Smooth muscle cell of trachea (primary cell): ENCODE results near the gene KRTAP19-7. TPM values are rescaled to one million over a fixed set of nuclear protein-coding genes. Genes with fewer than 3 reads are reported as not detected.

Experiments
- total RNA-seq: library from RNA; depleted of rRNA; stranded (reverse); fragments of >200 nt; gene quantifications from 2 replicates; pipeline ENCODE4 v1.2.1, GENCODE V29; 2014

The KRTAP19-7 gene, protein sequence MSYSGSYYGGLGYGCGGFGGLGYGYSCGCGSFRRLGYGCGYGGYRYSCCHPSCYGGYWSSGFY
- not detected in 2 replicates for total RNA-seq

DNA sequence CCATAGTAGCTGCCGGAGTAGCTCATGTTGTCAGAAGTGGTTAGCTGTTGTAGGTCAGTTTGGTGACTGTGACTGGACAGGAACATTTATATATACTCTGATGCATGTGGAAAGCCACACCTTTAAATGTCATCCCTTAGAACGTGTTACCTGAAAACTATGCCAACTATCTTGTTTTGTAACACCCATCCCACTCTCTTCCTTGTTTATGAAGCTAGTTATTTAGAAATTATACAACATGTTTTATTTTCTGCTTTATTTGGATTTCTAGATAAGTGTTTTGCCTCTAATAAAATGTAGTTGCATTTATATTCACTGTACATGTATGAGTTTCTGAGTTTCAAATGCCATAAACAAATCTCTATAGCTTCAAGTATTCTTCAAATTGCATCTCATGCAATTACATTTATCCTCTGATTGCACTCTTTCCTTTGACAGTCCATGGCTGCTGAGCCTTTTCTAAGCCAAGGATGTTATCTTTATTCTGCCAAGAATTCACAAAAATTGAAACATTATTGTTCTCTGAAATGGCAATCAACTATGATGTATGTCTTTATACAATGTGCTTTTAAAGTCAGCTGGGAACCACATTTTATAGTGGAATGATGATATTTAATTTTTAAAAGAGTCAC lies at the start of gene KRTAP19-7:
TSS of gene KRTAP19-7 (minus strand) at position 51 of the 632 bp plus-strand sequence. CDS start at position 26, 25 bp downstream.

DNA sequence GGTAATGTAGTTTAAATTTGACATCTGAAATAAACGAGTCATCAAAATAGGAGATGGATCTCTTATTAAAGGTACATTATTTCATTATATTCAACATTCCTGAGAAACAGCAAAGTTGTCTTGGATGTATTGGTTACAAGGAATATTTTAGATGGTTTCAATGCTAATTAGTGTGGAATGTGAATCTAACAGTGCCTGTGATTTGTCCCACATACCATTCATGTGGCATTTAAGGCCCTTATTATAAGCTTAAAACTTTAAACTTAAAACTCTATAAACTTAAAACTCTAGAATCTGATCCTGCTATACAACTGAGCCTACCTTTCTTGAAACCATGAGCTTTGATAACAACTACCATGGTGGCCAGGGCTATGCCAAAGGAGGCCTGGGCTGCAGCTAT lies 39.7 kb upstream of the KRTAP19-7 start, which contains the start of gene KRTAP22-1:
TSS of gene KRTAP22-1 (plus strand) at position 301 of the 400 bp plus-strand sequence.

DNA sequence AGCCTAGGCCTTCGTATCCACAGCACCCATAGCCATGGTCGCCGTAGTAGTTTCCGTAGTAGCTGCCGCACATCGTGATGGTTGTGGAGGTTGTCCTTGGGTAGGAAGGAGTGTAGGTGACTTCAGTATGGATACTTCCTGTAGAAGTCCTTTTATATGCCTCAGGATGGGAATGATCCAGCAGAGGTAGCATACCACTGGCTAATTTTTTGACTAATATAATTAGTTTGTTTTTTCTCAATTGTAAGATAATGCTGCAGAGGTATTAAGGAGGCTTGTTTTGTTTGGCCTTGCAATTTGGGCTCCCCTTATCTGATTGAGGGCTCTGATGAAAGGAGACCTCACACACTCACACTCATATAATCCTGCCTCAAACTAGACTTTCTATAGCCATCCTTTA lies 37.7 kb upstream of the KRTAP19-7 start, which contains the start of gene KRTAP6-2:
TSS of gene KRTAP6-2 (minus strand) at position 101 of the 400 bp plus-strand sequence. CDS start at position 73, 28 bp downstream.

DNA sequence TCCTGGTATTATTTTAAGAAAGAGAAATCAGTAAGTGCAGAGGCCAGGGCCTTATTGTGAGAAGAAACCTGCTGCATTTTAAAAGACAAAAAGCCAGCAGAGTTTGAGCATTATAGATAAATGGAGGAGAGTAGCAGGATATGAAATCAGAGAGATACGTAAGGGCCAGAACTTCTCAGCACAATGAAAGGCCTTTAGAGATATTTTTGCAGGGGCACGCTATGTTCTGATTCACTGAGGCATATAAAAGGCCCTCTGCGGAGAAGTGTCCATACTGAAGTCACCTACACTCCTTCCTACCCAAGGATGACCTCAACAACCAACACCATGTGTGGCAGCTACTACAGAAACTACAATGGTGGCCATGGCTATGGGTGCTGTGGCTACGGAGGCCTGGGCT lies 31.0 kb upstream of the KRTAP19-7 start, which contains the start of gene KRTAP6-3:
TSS of gene KRTAP6-3 (plus strand) at position 301 of the 400 bp plus-strand sequence. CDS start at position 307, 6 bp downstream.

DNA sequence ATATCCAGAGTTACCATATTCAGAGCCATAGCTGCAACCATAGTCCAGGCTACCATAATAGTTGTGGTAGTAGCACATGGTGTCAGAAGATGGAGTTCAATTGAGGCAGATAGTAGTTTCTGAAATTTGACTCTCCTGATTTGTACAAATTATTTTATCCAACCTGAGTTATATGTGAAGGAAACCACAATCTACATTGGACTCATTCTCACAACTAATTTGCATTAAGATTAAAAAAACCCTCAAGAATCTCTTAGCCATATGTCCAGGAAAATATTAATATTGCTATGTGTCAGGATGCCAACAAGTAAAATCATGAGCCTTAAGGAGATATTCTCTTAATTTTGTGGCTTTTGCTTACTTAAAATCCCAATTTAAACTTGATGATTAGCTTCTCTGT lies 29.2 kb upstream of the KRTAP19-7 start, which contains the start of gene KRTAP22-2:
TSS of gene KRTAP22-2 (minus strand) at position 101 of the 400 bp plus-strand sequence.

DNA sequence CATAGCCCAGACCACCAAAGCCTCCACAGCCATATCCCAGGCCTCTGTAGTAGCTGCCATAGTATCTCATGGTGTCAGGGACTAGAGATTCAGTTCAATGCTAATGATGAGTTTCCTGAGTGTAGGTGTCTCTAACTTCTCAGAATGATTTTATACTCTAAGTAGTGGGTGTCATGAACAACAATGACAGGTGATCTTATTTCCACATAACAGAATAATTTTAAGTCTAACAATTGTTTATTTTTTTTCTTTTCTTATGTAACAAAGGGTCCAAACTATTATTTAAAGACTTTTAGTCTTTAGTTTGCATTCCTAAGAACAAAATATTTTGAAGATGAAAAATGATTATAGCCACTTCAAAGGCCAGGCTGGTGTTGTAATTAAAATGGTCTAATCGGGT lies 19.4 kb downstream of the KRTAP19-7 start, which contains the start of gene KRTAP19-6:
TSS of gene KRTAP19-6 (minus strand) at position 101 of the 400 bp plus-strand sequence. CDS start at position 70, 31 bp downstream.

Other genes starting within 250 kb of the KRTAP19-7 start
- not detected in 2 replicates for gene KRTAP26-1, start 241.0 kb downstream of the KRTAP19-7 start, total RNA-seq
- not detected in 2 replicates for gene KRTAP27-1, start 223.6 kb downstream of the KRTAP19-7 start, total RNA-seq
- gene KRTAP23-1, start 212.7 kb downstream of the KRTAP19-7 start, total RNA-seq = not detected in 2 replicates
- not detected in 2 replicates for gene KRTAP13-2, start 189.0 kb downstream of the KRTAP19-7 start, total RNA-seq
- not detected in 2 replicates for gene KRTAP13-1, start 165.3 kb downstream of the KRTAP19-7 start, total RNA-seq
- not detected in 2 replicates for gene KRTAP13-3, start 135.4 kb downstream of the KRTAP19-7 start, total RNA-seq
- not detected in 2 replicates for gene KRTAP13-4, start 131.1 kb downstream of the KRTAP19-7 start, total RNA-seq
- gene KRTAP15-1, start 121.0 kb downstream of the KRTAP19-7 start, total RNA-seq = not detected in 2 replicates
- not detected in 2 replicates for gene KRTAP19-1, start 80.9 kb downstream of the KRTAP19-7 start, total RNA-seq
- not detected in 2 replicates for gene KRTAP19-2, start 73.9 kb downstream of the KRTAP19-7 start, total RNA-seq
- not detected in 2 replicates for gene KRTAP19-3, start 69.3 kb downstream of the KRTAP19-7 start, total RNA-seq
- gene KRTAP19-4, start 64.1 kb downstream of the KRTAP19-7 start, total RNA-seq = not detected in 2 replicates
- gene KRTAP19-5, start 59.2 kb downstream of the KRTAP19-7 start, total RNA-seq = not detected in 2 replicates
- not detected in 2 replicates for gene KRTAP19-6, start 19.4 kb downstream of the KRTAP19-7 start, total RNA-seq
- not detected in 2 replicates for gene KRTAP22-2, start 29.1 kb upstream of the KRTAP19-7 start, total RNA-seq
- not detected in 2 replicates for gene KRTAP6-3, start 31.1 kb upstream of the KRTAP19-7 start, total RNA-seq
- not detected in 2 replicates for gene KRTAP6-2, start 37.6 kb upstream of the KRTAP19-7 start, total RNA-seq
- not detected in 2 replicates for gene KRTAP22-1, start 39.8 kb upstream of the KRTAP19-7 start, total RNA-seq
- not detected in 2 replicates for gene KRTAP6-1, start 52.6 kb upstream of the KRTAP19-7 start, total RNA-seq
- gene KRTAP20-1, start 55.1 kb upstream of the KRTAP19-7 start, total RNA-seq = not detected in 2 replicates
- not detected in 2 replicates for gene KRTAP20-4, start 59.3 kb upstream of the KRTAP19-7 start, total RNA-seq
- gene KRTAP20-2, start 73.9 kb upstream of the KRTAP19-7 start, total RNA-seq = not detected in 2 replicates
- gene KRTAP20-3, start 81.5 kb upstream of the KRTAP19-7 start, total RNA-seq = not detected in 2 replicates
- gene KRTAP21-3, start 157.5 kb upstream of the KRTAP19-7 start, total RNA-seq = not detected in 2 replicates
- not detected in 2 replicates for gene KRTAP21-2, start 185.9 kb upstream of the KRTAP19-7 start, total RNA-seq
- not detected in 2 replicates for gene KRTAP21-1, start 194.1 kb upstream of the KRTAP19-7 start, total RNA-seq